C4-2B (cell line): ENCODE data around the gene NFATC3.

Source experiments
- CTCF ChIP-seq: fragments of 450-650 bp; conservative IDR thresholded peaks from 2 replicates; pipeline ENCODE4 v1.5.1; 2017; ENCODE audit warnings: mild to moderate bottlenecking
- ZFX ChIP-seq: fragments of 450-650 bp; IDR thresholded peaks from 2 replicates; pipeline ENCODE4 v1.6.1; 2017

- no peak for TF ChIP-seq CTCF
- TF ChIP-seq ZFX = no peak
Observed at GRCh38 chr16:68055395-68055794, 29.8 kb upstream of the NFATC3 start.
